Mesendoderm (in vitro differentiated cells): ENCODE data around the gene ABCC4.

Experiments used
- DNase-seq: peaks from one replicate; pipeline ENCODE4 v3.0.0; 2013
- H2AK5ac ChIP-seq: 2 replicates; pipeline ENCODE4 v1.6.1; 2013; ENCODE audit warnings: low read length, inconsistent platforms
- H2BK120ac ChIP-seq: 2 replicates; pipeline ENCODE4 v1.6.1; 2013; ENCODE audit warnings: low read depth, mild to moderate bottlenecking, low read length, moderate library complexity, mixed read lengths
- H2BK15ac ChIP-seq: replicated peaks from 2 replicates; pipeline ENCODE4 v1.6.1; 2013; ENCODE audit warnings: low read depth, mild to moderate bottlenecking, moderate library complexity
- H2BK5ac ChIP-seq: 2 replicates; pipeline ENCODE4 v1.6.1; 2013; ENCODE audit warnings: low read length, inconsistent platforms
- H3K18ac ChIP-seq: 2 replicates; pipeline ENCODE4 v1.6.1; 2013; ENCODE audit warnings: mild to moderate bottlenecking, low read length, mixed read lengths
- H3K23ac ChIP-seq: one replicate; pipeline ENCODE4 v1.6.1; 2013; ENCODE audit warnings: low read length
- H3K27ac ChIP-seq: 2 replicates; pipeline ENCODE4 v1.5.1; 2013; ENCODE audit warnings: low read depth, mild to moderate bottlenecking, inconsistent platforms, low read length, moderate library complexity
- H3K27me3 ChIP-seq: 2 replicates; pipeline ENCODE4 v1.6.1; 2013; ENCODE audit warnings: low read length, control low read depth, mild to moderate bottlenecking, inconsistent platforms; ENCODE audit not compliant: insufficient read depth, poor library complexity
- H3K36me3 ChIP-seq: 2 replicates; pipeline ENCODE4 v1.6.1; 2013; ENCODE audit warnings: low read length, inconsistent platforms; ENCODE audit not compliant: control insufficient read depth, insufficient read depth
- H3K4ac ChIP-seq: one replicate; pipeline ENCODE4 v1.6.1; 2013; ENCODE audit warnings: low read depth, mild to moderate bottlenecking, low read length, moderate library complexity
- H3K4me1 ChIP-seq: 2 replicates; pipeline ENCODE4 v1.6.1; 2013; ENCODE audit warnings: low read depth, low read length, inconsistent platforms; ENCODE audit not compliant: control insufficient read depth
- H3K4me2 ChIP-seq: 2 replicates; pipeline ENCODE4 v1.6.1; 2013; ENCODE audit warnings: low read length
- H3K4me3 ChIP-seq: 2 replicates; pipeline ENCODE4 v1.5.1; 2013; ENCODE audit warnings: mild to moderate bottlenecking, low read length
- H3K56ac ChIP-seq: one replicate; pipeline ENCODE4 v1.6.1; 2013; ENCODE audit warnings: low read length
- H3K79me1 ChIP-seq: 2 replicates; pipeline ENCODE4 v1.6.1; 2013; ENCODE audit warnings: low read length, inconsistent platforms
- H3K79me2 ChIP-seq: 2 replicates; pipeline ENCODE4 v1.6.1; 2013; ENCODE audit warnings: mild to moderate bottlenecking, low read length; ENCODE audit not compliant: control insufficient read depth, insufficient read depth
- H3K9ac ChIP-seq: 2 replicates; pipeline ENCODE4 v1.6.1; 2013; ENCODE audit warnings: low read length, inconsistent platforms
- H4K5ac ChIP-seq: one replicate; pipeline ENCODE4 v1.6.1; 2013; ENCODE audit warnings: low read length
- H4K8ac ChIP-seq: one replicate; pipeline ENCODE4 v1.6.1; 2013; ENCODE audit warnings: low read depth, mild to moderate bottlenecking, control low read depth, low read length, moderate library complexity
- WGBS: extraction: QIAGEN DNeasy Blood & Tissue Kit; methylation state at CpG from one replicate; pipeline ENCODE4 v1.1.7; 2013; ENCODE audit warnings: low lambda C conversion rate, missing lambda C conversion rate; ENCODE audit not compliant: insufficient coverage; ENCODE audit errors: extremely low coverage; 5-methylcytosine and 5-hydroxymethylcytosine counted together

ABCC4 gene

DNA sequence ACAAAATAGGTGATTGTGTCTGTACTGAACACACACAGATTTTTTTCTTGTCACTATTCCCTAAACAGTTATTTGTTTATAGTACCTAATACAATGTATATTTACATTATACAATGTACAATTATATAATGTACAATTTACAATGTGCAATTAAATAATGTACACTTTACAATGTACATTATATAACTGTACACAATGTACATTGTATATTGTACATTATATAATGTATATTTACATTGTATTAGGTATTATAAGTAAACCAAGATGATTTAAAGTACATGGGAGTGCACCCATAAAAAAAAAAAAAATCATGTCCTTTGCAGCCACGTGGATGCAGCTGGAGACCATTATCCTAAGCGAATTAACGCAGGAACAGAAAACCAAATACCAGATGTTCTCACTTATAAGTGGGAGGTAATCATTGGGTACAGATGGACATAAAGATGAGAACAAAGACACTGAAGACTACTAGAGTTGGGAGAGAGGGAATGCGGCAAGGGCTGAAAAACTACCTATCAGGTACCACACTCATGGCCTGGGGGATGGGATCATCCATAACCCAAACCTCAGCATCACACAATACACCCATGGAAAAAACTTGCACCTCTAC lies 68.1 kb downstream of the ABCC4 start:
- Histone ChIP-seq H2AK5ac (no peak overlapping the region), H3K9ac (no peak overlapping the region), H3K27ac (no peak overlapping the region), H3K79me1 (no peaks in the 10 kb centered on the region), H3K56ac (no peak overlapping the region), H3K4me3 (no peak overlapping the region), H4K8ac (no peak overlapping the region), H3K18ac (no peak overlapping the region), H3K4ac (no peak overlapping the region), H3K79me2 (no peaks in the 10 kb centered on the region), H3K4me1 (no peaks in the 10 kb centered on the region), H2BK120ac (no peak overlapping the region), H3K27me3 (no peaks in the 10 kb centered on the region), H2BK15ac (no peak overlapping the region), H3K4me2 (no peak overlapping the region), H3K23ac (no peak overlapping the region), H4K5ac (no peak overlapping the region), H3K36me3 (no peaks in the 10 kb centered on the region), H2BK5ac (no peak overlapping the region)
- no CpG with 5 or more reads among the region's 4 CpGs for WGBS
- DNase-seq = no peak

- no peaks in the 10 kb centered on the region for H3K36me3 ChIP-seq
- H2BK120ac ChIP-seq = no peak overlapping the region
- no peak overlapping the region for H3K27ac ChIP-seq
- H2AK5ac ChIP-seq = no peak overlapping the region
- H4K5ac ChIP-seq = no peak overlapping the region
- H3K4me3 ChIP-seq = no peak overlapping the region
- no peaks in the 10 kb centered on the region for H3K27me3 ChIP-seq
- no peak overlapping the region for H3K18ac ChIP-seq
- no CpG with 5 or more reads among the region's 9 CpGs for WGBS
- H3K79me2 ChIP-seq = no peaks in the 10 kb centered on the region
- DNase-seq = no peak
- H3K4me2 ChIP-seq = no peak overlapping the region
- no peak overlapping the region for H2BK15ac ChIP-seq
- no peaks in the 10 kb centered on the region for H3K4me1 ChIP-seq
- H3K79me1 ChIP-seq = no peaks in the 10 kb centered on the region
- H2BK5ac ChIP-seq = no peak overlapping the region
- H4K8ac ChIP-seq = no peak overlapping the region
- no peak overlapping the region for H3K9ac ChIP-seq
- H3K56ac ChIP-seq = no peak overlapping the region
- H3K4ac ChIP-seq = no peak overlapping the region
- H3K23ac ChIP-seq = no peak overlapping the region
Observed at GRCh38 chr13:95231393-95231792, 69.9 kb downstream of the ABCC4 start.

DNA sequence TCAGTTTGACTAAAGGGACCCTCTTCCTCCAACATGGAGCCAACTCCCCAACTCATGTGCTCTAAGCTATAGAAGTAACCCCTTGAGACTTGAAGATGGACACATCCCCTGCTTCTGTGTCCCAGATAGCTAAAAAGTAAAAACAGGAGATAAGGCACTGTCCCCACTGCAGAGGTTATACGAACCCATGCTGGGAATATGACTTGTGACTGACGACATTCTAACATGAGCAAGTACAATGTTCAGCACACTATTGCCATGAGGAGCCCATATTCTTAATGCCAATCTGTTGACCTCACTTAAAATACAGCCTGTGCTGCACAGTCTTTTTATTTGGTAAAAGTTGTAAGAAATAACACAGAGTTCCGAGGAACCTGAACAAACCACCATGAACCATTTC lies 71.4 kb downstream of the ABCC4 start:
- H3K4me2 ChIP-seq = no peak overlapping the region
- no peaks in the 10 kb centered on the region for H3K36me3 ChIP-seq
- H3K27me3 ChIP-seq = no peaks in the 10 kb centered on the region
- no peak overlapping the region for H3K23ac ChIP-seq
- H3K79me2 ChIP-seq = no peaks in the 10 kb centered on the region
- no peak overlapping the region for H3K9ac ChIP-seq
- no peaks in the 10 kb centered on the region for H3K79me1 ChIP-seq
- H4K5ac ChIP-seq = no peak overlapping the region
- no peak overlapping the region for H3K4me3 ChIP-seq
- H3K27ac ChIP-seq = no peak overlapping the region
- H2BK120ac ChIP-seq = no peak overlapping the region
- no peak overlapping the region for H3K56ac ChIP-seq
- no peak for DNase-seq
- H3K4me1 ChIP-seq = no peaks in the 10 kb centered on the region
- H2AK5ac ChIP-seq = no peak overlapping the region
- WGBS = no CpG with 5 or more reads among the region's 3 CpGs
- H2BK15ac ChIP-seq = no peak overlapping the region
- H2BK5ac ChIP-seq = no peak overlapping the region
- H3K18ac ChIP-seq = no peak overlapping the region
- H4K8ac ChIP-seq = no peak overlapping the region
- no peak overlapping the region for H3K4ac ChIP-seq

DNA sequence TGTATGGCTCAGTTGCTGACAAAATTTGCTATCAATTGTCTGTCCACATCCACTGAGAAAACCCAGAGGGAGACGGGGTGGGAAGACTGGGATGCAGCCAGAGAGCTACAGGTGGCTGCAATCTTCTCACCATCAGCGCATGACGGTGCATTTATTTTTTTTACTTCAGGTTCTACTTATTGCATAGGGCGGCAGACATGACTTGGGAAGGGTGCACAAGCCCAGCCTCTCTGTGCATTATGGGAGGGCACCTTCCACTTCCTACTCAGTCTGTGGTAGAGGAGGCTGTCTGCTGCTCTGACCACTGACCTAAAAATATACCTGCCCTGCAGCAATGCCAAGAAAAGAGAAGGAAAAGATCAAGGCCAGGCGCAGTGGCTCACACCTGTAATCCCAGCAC lies 73.1 kb downstream of the ABCC4 start:
- H2BK15ac ChIP-seq = no peak overlapping the region
- H3K18ac ChIP-seq = no peak overlapping the region
- no peaks in the 10 kb centered on the region for H3K27me3 ChIP-seq
- no peak overlapping the region for H3K4me3 ChIP-seq
- no peak overlapping the region for H2AK5ac ChIP-seq
- H3K79me2 ChIP-seq = no peaks in the 10 kb centered on the region
- DNase-seq = no peak
- no peak overlapping the region for H3K23ac ChIP-seq
- no peaks in the 10 kb centered on the region for H3K4me1 ChIP-seq
- H3K27ac ChIP-seq = no peak overlapping the region
- H4K5ac ChIP-seq = no peak overlapping the region
- WGBS = no CpG with 5 or more reads among the region's 5 CpGs
- H3K36me3 ChIP-seq = no peaks in the 10 kb centered on the region
- H3K4ac ChIP-seq = no peak overlapping the region
- H3K9ac ChIP-seq = no peak overlapping the region
- H3K79me1 ChIP-seq = no peaks in the 10 kb centered on the region
- no peak overlapping the region for H3K4me2 ChIP-seq
- no peak overlapping the region for H2BK120ac ChIP-seq
- H2BK5ac ChIP-seq = no peak overlapping the region
- H3K56ac ChIP-seq = no peak overlapping the region
- no peak overlapping the region for H4K8ac ChIP-seq

DNA sequence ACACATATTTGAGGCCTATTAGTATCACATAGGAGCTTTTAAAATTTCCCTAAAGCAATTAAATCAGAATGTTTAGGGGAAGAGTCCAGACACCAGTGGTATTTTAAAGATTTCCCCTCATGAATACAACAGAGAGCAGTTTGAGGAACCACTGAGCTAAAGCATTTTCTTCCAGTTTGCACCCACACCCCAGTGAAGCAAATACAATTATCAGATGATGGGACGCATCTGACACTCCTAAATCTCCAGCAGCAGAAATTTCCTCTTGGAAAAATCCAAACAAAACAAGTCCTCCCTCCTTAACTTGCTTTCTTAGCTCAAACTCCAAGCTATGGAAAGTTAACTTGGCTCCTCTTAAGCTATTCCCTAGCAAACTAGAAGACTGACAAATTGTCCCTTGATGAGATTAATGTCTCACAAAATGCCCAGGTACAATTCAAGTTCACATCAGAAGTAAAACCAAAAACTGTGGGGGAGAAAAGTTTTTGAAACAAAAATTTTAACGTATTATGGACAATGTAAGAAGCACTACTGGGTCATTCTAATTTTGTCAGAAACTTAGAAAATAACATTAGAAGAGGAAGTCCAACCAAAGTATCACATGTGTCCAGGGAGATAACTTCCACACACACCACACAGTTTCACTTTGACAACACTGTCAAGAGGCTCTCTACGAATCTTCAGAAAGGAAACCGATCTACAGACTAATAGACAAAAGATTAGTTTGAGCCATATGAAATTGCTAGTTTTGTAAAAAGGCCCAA lies 74.1 kb downstream of the ABCC4 start:
- no CpG with 5 or more reads among the region's 4 CpGs for WGBS

More for the DNA sequence above, 74.1 kb downstream of the ABCC4 start:
- Histone ChIP-seq H3K4ac (no peak overlapping the region), H3K4me1 (no peaks in the 10 kb centered on the region), H3K79me2 (no peaks in the 10 kb centered on the region), H4K5ac (no peak overlapping the region), H2BK15ac (no peak overlapping the region), H3K79me1 (no peaks in the 10 kb centered on the region), H3K36me3 (no peaks in the 10 kb centered on the region), H3K56ac (no peak overlapping the region), H3K27me3 (no peaks in the 10 kb centered on the region), H3K4me3 (no peak overlapping the region), H2BK5ac (no peak overlapping the region), H2AK5ac (no peak overlapping the region), H3K9ac (no peak overlapping the region), H2BK120ac (no peak overlapping the region), H3K4me2 (no peak overlapping the region), H3K27ac (no peak overlapping the region), H4K8ac (no peak overlapping the region), H3K23ac (no peak overlapping the region), H3K18ac (no peak overlapping the region)
- DNase-seq = no peak
